Pulmonary artery endothelial cell (primary cell): Measurements from ENCODE around the gene ARHGAP32. TPM values are rescaled to one million over a fixed set of nuclear protein-coding genes. Genes with fewer than 3 reads are reported as not detected.

ENCODE experiments used
- DNase-seq: peaks from one replicate; pipeline ENCODE4 v3.0.0-alpha.2; 2011; ENCODE audit warnings: low read depth, low spot score
- total RNA-seq: library from RNA; depleted of rRNA; stranded (reverse); fragments of >200 nt; gene quantifications from 2 replicates; pipeline ENCODE4 v1.2.3, GENCODE V29; 2014

ARHGAP32 gene
- total RNA-seq, result 4.6 and 5.7 TPM in 2 replicates

GRCh38 chr11:129192150-129192549, at the start of gene ARHGAP32:
ARHGAP32 (minus strand) TSS chr11:129192325; CDS start chr11:129192198, 127 bp downstream.
- DNase-seq, result no peak

GRCh38 chr11:129239207-129239606, 47.1 kb upstream of the ARHGAP32 start:
- DNase-seq, result no peak

DNA sequence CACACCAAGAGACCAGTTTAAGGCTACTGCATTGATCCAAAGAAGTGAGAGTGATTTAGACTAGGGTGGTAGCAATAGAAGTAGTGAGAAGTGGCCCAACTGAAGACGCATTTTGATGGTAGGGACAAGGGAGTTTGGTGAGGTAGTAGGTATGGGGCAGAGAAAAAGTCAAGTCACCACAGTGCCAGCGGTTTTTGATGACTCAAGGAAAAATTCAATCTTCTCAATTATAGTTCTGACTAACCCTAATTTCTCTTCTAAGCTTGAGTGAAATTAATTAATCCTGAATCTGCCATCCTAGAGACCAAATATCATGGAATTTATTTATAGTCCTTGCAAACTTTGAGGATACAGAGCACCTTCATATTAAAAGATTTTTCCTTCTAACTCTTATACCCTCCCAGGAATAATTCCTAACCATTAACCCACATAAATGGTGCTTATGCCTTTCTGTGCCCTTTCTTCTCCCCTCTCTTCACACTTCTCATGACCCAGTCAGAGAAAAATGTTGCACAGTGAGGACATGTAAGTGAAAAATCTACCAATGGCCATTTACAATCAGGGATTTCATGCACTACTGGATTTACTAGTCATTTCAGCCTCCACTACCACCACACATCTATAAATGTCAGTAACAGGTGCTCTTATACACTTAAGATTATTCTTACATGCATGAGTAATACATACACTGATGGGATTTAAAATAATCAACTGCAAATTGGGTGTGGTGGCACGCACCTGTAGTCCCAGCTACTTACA, 45.9 kb upstream of the ARHGAP32 start:
- no peak for DNase-seq

DNA sequence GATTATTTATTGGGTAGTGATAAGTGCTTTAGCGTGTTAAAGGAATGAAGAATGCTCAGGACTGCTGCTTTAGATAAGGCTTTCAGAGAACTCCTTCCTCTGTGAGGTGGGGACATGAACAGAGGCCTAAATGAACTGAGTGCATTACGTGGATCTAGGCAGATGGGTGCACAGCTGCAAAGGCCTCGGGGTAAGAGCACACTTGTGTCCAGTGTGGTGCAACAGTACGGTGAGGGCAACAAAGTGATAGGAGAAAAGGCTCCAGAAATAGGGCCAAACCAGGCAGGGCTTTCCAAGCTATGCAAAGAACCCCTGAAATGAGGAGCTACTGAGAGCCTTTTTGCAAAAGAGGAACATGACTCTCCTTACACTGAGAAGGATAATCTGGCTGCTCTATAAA, 45.3 kb upstream of the ARHGAP32 start:
- no peak for DNase-seq

DNA sequence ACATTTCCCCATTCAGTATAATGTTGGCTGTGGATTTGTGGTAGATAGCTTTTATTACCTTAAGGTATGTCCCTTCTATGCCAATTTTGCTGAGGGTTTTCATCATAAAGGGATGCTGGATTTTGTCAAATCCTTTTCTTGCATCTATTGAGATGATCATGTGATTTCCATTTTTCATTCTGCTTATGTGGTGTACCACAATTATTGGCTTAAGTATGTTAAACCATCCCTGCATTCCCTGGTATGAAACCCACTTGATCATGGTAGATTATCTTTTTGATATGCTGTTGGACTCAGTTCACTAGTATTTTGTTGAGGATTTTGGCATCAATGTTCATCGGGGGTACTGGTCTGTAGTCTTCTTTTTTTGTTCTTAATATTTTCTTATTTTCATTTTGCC, 44.7 kb upstream of the ARHGAP32 start:
- DNase-seq, result no peak

- DNase-seq, result no peak
These were observed 42.9 kb upstream of the ARHGAP32 start for GRCh38 chr11:129234978-129235377.

GRCh38 chr11:129230006-129230405, 37.9 kb upstream of the ARHGAP32 start:
- DNase-seq, result no peak

DNA sequence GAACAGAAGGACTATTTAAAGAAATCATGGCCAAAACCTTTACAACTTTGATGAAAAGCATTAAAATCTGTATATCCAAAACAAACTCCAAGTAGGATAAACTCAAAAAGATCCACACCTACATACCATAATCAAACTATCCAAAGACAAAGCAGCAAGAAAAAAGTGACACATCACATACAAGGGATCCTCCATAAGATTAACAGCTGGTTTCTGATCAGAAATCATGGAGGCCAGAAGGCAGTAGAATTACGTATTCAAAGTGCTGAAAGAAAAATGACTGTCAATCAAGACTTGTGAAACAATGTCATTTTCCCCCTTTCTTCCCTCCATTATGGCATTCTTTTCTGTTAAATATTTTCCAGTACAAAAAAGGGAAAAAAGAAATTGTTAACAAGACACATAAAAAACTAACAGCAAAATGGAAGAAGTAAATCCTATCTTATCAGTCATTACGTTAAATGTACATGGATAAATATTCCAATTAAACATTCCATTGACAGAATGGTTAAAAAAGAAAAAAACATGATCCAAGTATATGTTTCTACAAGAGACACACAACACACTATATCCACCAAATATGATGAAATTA, 34.2 kb upstream of the ARHGAP32 start:
- DNase-seq, result no peak

DNA sequence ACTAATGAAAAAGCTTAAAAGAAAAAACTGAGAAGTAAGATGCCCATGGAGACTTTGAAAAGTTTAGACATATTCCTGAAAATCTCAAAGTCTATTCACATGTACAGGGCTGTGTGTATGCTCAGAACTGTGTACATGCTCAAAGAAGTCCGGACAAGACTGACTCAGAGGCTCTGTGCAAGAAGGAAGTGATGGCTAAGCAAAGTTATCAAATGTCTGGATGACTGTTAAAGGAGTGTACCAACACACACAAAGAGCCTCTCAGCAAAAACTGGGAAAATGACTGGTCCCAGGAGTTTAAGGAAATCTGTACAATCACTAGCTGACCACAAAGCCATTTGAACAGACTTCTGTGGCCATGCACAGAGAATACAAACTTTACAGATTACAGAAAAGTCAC, 33.1 kb upstream of the ARHGAP32 start:
- DNase-seq, result no peak

DNA sequence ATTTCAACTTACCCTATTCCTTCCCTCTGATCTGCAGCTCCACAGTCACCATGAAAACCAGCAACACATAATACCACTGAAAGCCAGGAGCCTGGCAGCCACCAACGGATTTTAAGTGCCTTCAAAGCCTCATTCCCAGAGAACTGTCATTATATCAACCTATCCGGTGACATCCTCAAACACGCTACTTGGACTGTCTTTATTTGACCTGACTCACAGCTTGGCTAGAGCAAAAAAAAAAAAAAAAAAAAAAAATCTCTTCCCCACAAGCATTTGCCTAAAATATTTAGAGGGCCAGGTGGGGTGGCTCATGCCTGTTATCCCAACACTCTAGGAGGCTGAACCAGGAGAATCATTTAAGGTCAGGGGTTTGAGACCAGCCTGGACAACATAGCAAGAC, 32.4 kb upstream of the ARHGAP32 start:
- DNase-seq, result no peak

GRCh38 chr11:129223701-129224149, 31.6 kb upstream of the ARHGAP32 start:
- no peak for DNase-seq

GRCh38 chr11:129223260-129223659, 31.1 kb upstream of the ARHGAP32 start:
- DNase-seq, result no peak

DNA sequence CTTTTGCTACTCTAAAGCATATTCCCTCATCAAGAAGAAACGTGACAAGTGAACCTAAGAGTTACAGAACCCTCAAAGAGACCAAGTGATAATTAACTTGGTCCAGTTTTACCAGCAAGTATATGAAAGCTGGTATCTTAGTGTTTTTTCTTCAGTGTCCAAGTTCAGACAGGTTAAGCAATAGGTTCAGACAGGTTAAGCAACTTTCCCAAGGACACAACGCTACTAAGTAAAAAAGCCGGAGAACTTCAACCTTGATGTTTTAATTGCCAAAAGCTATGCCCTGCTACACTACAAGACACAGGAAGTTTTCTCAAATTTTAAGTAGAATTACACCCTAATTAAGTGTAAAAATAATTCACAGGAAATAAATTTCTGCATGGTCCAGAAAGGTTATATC, 30.0 kb upstream of the ARHGAP32 start:
- no peak for DNase-seq

- no peak for DNase-seq
These were observed 23.6 kb upstream of the ARHGAP32 start for GRCh38 chr11:129215506-129216245.

DNA sequence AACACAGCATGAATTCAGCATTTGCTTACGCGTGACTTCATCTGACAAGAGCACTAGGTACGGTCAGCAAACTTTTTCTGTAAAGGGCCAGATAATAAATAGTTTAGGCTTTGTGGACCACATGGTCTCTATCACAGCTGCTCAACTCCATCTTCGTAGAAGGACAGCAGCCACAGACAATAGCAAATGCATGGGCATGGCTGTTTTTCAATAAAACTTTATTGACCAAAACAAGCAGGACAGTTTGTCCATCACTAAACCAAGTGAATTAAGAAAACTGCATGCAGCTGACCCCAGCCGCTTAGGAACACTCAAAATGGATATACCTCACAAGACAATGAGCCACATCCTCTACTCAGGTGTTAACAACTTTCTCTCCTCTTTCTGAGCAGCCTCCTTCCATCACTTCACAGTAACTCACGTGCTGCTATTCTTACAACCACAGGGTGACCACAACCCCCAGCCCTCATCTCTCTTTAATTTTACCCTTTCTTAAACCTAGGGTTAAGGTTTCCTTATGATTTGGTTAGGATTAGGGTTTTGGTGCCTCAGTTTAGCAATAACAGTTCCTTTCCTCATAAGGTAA, 22.7 kb upstream of the ARHGAP32 start:
- DNase-seq, result no peak

GRCh38 chr11:129213261-129213660, 21.1 kb upstream of the ARHGAP32 start:
- no peak for DNase-seq

DNA sequence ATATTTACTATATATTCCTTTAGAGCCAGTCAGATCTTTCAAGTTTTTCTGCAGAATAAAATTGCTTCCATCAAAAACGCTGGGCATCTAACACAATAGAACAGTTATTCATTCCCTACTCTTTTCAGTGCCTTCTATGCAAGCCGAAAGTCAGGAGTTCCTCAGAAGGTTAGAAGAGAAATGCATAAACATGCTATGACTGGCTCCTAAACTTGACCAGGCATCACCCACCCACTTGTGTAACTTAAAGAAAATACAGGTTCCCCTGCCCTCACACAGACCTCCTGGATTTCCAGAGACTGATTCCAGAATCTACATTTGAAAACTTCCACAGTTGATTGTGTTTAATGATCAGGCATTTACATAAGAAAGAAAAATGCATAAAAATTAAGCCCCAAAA, 19.3 kb upstream of the ARHGAP32 start:
- no peak for DNase-seq

- no peak for DNase-seq
These were observed 18.7 kb upstream of the ARHGAP32 start for GRCh38 chr11:129210831-129211181.

- no peak for DNase-seq
These were observed 18.0 kb upstream of the ARHGAP32 start for GRCh38 chr11:129209891-129210830.

GRCh38 chr11:129208863-129209262, 16.7 kb upstream of the ARHGAP32 start:
- no peak for DNase-seq
